SK-N-MC (cell line): ENCODE results near the gene PHC2.

Experiments
- EZH2 ChIP-seq: fragments of 200-600 bp; sonication (generic); IDR thresholded peaks from one replicate; pipeline ENCODE4 v1.6.1; 2017; ENCODE audit warnings: antibody characterized with exemption
- POLR2AphosphoS5 ChIP-seq: IDR thresholded peaks from 2 replicates; pipeline ENCODE4 v1.6.1; 2012; ENCODE audit warnings: mild to moderate bottlenecking, low read depth, low read length, borderline replicate concordance

GRCh38 chr1:33338440-33339211 is 92.3 kb downstream of the PHC2 start:
- TF ChIP-seq POLR2AphosphoS5 (no peak), EZH2 (no peak)
